Endothelial cell of umbilical vein (primary cell): Measurements from ENCODE around the gene CSNK1A1. TPM values are rescaled to one million over a fixed set of nuclear protein-coding genes. Genes with fewer than 3 reads are reported as not detected.

Experiments
- BruUV-seq: library from RNA; stranded (reverse); fragments of 400-500 nt; replicated peaks from 2 replicates; lab custom pipeline; 2021; lab: Mats Ljungman, UMichigan
- CTCF ChIA-PET: fragments of 300-600, 350-600 bp; sonication (Branson Sonifier 250); formaldehyde crosslinking; loops from one replicate; lab custom pipeline; 2021; ENCODE audit warnings: antibody characterized with exemption, inconsistent platforms; lab: Charles Lee
- POLR2A ChIA-PET: fragments of 300-600, 350-600 bp; sonication (Branson Sonifier 250); formaldehyde crosslinking; loops from one replicate; lab custom pipeline; 2021; ENCODE audit warnings: antibody characterized with exemption, inconsistent platforms; lab: Charles Lee
- DNase-seq: peaks from one replicate; pipeline ENCODE4 v3.0.0-alpha.2; 2011; ENCODE audit warnings: low read depth, low spot score
- FAIRE-seq: peaks from 2 replicates; lab custom pipeline; 2011; peaks lifted over from hg19 to GRCh38; lab: Jason Lieb, UNC
- H2AFZ ChIP-seq: 2 replicates; pipeline ENCODE4 v1.6.0; 2012; ENCODE audit warnings: low read depth, low read length, control low read depth, inconsistent platforms
- H3K27ac ChIP-seq: 2 replicates; pipeline ENCODE4 v1.5.1; 2011; ENCODE audit warnings: low read depth, mild to moderate bottlenecking, control low read depth, low read length, moderate library complexity; ENCODE audit not compliant: insufficient read depth
- H3K27me3 ChIP-seq, 2 experiments: 2 replicates each; pipeline versions ENCODE4 v1.6.0 to v1.6.1; 2011; ENCODE audit warnings: low read length in 2 of 2, mixed read lengths in 1 of 2; ENCODE audit not compliant: control insufficient read depth in 2 of 2, insufficient read depth in 2 of 2
- H3K36me3 ChIP-seq, 2 experiments: 2 replicates in 1 of 2; 3 replicates in 1 of 2; pipeline ENCODE4 v1.5.1; 2011; ENCODE audit warnings: low read length in 2 of 2, mild to moderate bottlenecking in 1 of 2, moderate library complexity in 1 of 2; ENCODE audit not compliant: control insufficient read depth in 2 of 2, insufficient read depth in 2 of 2; ENCODE audit errors: extremely low read depth in 1 of 2
- H3K4me1 ChIP-seq: 3 replicates; pipeline ENCODE4 v1.5.1; 2011; ENCODE audit warnings: mild to moderate bottlenecking, low read length; ENCODE audit not compliant: control insufficient read depth, insufficient read depth; ENCODE audit errors: extremely low read depth
- H3K4me2 ChIP-seq: 2 replicates; pipeline ENCODE4 v1.6.1; 2011; ENCODE audit warnings: low read length, control low read depth, mixed read lengths; ENCODE audit not compliant: insufficient read depth
- H3K4me3 ChIP-seq, 3 experiments: fragments of 200-600 bp in 1 of 3; sonication (generic), shearing (Covaris generic) in 1 of 3; replicated peaks in 1 of 3; 2 replicates each; pipeline ENCODE4 v1.5.1; 2011 to 2016; ENCODE audit warnings: control low read depth in 3 of 3, low read length in 3 of 3, mild to moderate bottlenecking in 2 of 3, inconsistent platforms in 1 of 3, low read depth in 1 of 3, moderate library complexity in 1 of 3; ENCODE audit not compliant: insufficient read depth in 1 of 3
- H3K79me2 ChIP-seq: 2 replicates; pipeline ENCODE4 v1.6.0; 2012; ENCODE audit warnings: low read length, inconsistent platforms; ENCODE audit not compliant: control insufficient read depth, insufficient read depth
- H3K9ac ChIP-seq: replicated peaks from 2 replicates; pipeline ENCODE3; 2011; ENCODE audit warnings: low read length, control low read depth; ENCODE audit not compliant: insufficient read depth; ENCODE audit errors: extremely low read depth
- H3K9me1 ChIP-seq: replicated peaks from 3 replicates; pipeline ENCODE4 v1.6.0; 2011; ENCODE audit warnings: mild to moderate bottlenecking, low read length; ENCODE audit not compliant: control insufficient read depth, insufficient read depth; ENCODE audit errors: extremely low read depth
- H3K9me3 ChIP-seq: replicated peaks from 2 replicates; pipeline ENCODE4 v1.5.1; 2012; ENCODE audit warnings: low read length, inconsistent platforms; ENCODE audit not compliant: control insufficient read depth, insufficient read depth
- H4K20me1 ChIP-seq: replicated peaks from 2 replicates; pipeline ENCODE3; 2011; ENCODE audit warnings: mild to moderate bottlenecking, low read length; ENCODE audit not compliant: control insufficient read depth, insufficient read depth; ENCODE audit errors: extremely low read depth
- EZH2 ChIP-seq: IDR thresholded peaks from 2 replicates; pipeline ENCODE4 v1.6.1; 2012; ENCODE audit warnings: borderline replicate concordance, low read depth, mild to moderate bottlenecking, moderate library complexity, low read length, inconsistent platforms; ENCODE audit not compliant: severe bottlenecking
- FOS ChIP-seq: IDR thresholded peaks from 2 replicates; pipeline ENCODE4 v1.6.1; 2011; ENCODE audit warnings: mild to moderate bottlenecking, low read length, moderate library complexity, borderline replicate concordance; ENCODE audit not compliant: insufficient read depth
- GATA2 ChIP-seq: IDR thresholded peaks from 2 replicates; pipeline ENCODE4 v1.7.0; 2011; ENCODE audit warnings: low read depth, mild to moderate bottlenecking, moderate library complexity, mixed read lengths, low read length; ENCODE audit not compliant: insufficient read length, insufficient read depth
- JUN ChIP-seq: IDR thresholded peaks from 2 replicates; pipeline ENCODE4 v1.6.1; 2011; ENCODE audit warnings: borderline replicate concordance, low read depth; ENCODE audit not compliant: insufficient read length, insufficient read depth
- MYC ChIP-seq: IDR thresholded peaks from one replicate; pipeline ENCODE4 v1.6.1; 2011; ENCODE audit warnings: mild to moderate bottlenecking, low read depth, low read length
- POLR2A ChIP-seq: IDR thresholded peaks from 2 replicates; pipeline ENCODE4 v1.6.1; 2012; ENCODE audit warnings: low read depth, mild to moderate bottlenecking, control low read depth, low read length
- POLR2AphosphoS5 ChIP-seq: IDR thresholded peaks from 2 replicates; pipeline ENCODE4 v1.6.1; 2012; ENCODE audit warnings: low read depth, mild to moderate bottlenecking, control low read depth, low read length, moderate library complexity; ENCODE audit not compliant: insufficient read depth
- dilution Hi-C: fragments of 300-500 bp; cut with MboI; formaldehyde crosslinking; loops from one replicate; pipeline ENCODE4 v1.15.0; 2019; ENCODE audit warnings: low sequenced_read_pairs; ENCODE audit not compliant: extremely low pct_ligation_motif_present
- intact Hi-C: fragments of 100-400 bp; cut with micrococcal nuclease; formaldehyde crosslinking; loops from one replicate; pipeline ENCODE4 v1.10.0; 2022
- polyA plus RNA-seq, 4 experiments: library from polyadenylated mRNA; depleted of rRNA in 3 of 4; stranded (reverse) in 3 of 4; unstranded in 1 of 4; fragments of >200 nt; gene quantifications; 2 replicates each; pipeline versions ENCODE4 v1.2.1 to v1.2.3, GENCODE V29; 2011 to 2012; ENCODE audit warnings: missing spikeins in 1 of 4
- total RNA-seq: library from RNA; stranded (reverse); gene quantifications from 2 replicates; pipeline ENCODE4 v1.2.3, GENCODE V29; 2021
- TF ChIP-seq, protein P1 (sequence below), 2 donors: IDR thresholded peaks; 1 replicate in 1 of 2; 2 replicates in 1 of 2; pipeline ENCODE4 v1.5.1; 2011; ENCODE audit warnings: low read length in 2 of 2, mild to moderate bottlenecking in 2 of 2, moderate library complexity in 2 of 2, control low read depth in 1 of 2, inconsistent platforms in 1 of 2, low read depth in 1 of 2; ENCODE audit not compliant: insufficient read depth in 1 of 2; ENCODE audit errors: extremely low read depth in 1 of 2
- TF ChIP-seq, protein P2 (sequence below): IDR thresholded peaks from 2 replicates; pipeline ENCODE4 v1.6.1; 2011; ENCODE audit not compliant: insufficient read depth, insufficient read length

Gene CSNK1A1
- total and polyA plus RNA-seq, 2 donors (not counting 3 experiments of a cell fraction or from before 2014, with no cell fraction given) = 74.1 to 253 TPM

DNA sequence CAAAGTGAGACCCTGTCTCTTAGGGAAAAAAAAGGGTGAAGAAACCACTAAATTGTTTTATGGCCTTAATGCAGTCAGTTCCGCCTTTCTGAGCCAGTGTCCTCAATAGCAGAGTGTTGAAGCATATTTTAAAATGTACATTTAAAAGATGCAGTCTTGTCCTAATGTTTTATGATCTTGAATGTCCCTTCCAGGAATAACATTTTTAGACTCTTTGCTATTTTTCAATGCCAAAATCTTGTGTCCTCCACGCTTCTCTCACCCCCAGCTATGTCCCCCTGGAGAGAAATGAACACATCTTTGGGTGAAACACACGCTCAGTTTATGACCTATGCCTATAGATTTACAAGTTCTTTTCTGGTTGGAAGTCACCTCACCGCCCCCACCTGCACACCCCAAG, 69.8 kb downstream of the CSNK1A1 start:
- H3K9me1 ChIP-seq = no peaks in the 10 kb centered on the region
- ChIA-PET POLR2A (no interaction called here), CTCF (interaction anchor here (1.2 kb wide), 1 partner anchor 16 kb away, joined by 3 read pairs; no protein-coding TSS in a partner anchor)
- no peak overlapping the region for H3K27ac ChIP-seq
- H3K27me3 ChIP-seq = no peaks in the 10 kb centered on the region
- no peak overlapping the region for H3K4me3 ChIP-seq
- no peak overlapping the region for H3K4me2 ChIP-seq
- no peaks in the 10 kb centered on the region for H3K79me2 ChIP-seq
- TF ChIP-seq MYC (no peak), POLR2A (no peak), JUN (no peak), POLR2AphosphoS5 (no peak), GATA2 (no peak), FOS (no peak), EZH2 (no peak)
- TF ChIP-seq, protein P1, sequence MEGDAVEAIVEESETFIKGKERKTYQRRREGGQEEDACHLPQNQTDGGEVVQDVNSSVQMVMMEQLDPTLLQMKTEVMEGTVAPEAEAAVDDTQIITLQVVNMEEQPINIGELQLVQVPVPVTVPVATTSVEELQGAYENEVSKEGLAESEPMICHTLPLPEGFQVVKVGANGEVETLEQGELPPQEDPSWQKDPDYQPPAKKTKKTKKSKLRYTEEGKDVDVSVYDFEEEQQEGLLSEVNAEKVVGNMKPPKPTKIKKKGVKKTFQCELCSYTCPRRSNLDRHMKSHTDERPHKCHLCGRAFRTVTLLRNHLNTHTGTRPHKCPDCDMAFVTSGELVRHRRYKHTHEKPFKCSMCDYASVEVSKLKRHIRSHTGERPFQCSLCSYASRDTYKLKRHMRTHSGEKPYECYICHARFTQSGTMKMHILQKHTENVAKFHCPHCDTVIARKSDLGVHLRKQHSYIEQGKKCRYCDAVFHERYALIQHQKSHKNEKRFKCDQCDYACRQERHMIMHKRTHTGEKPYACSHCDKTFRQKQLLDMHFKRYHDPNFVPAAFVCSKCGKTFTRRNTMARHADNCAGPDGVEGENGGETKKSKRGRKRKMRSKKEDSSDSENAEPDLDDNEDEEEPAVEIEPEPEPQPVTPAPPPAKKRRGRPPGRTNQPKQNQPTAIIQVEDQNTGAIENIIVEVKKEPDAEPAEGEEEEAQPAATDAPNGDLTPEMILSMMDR (IDR thresholded peaks at IDR 0.05; ENCODE audit: extremely low read depth in 1 of 2, insufficient read depth in 1 of 2, low read depth in 1 of 2, low read length in 2 of 2) = no peak
- TF ChIP-seq, protein P2, sequence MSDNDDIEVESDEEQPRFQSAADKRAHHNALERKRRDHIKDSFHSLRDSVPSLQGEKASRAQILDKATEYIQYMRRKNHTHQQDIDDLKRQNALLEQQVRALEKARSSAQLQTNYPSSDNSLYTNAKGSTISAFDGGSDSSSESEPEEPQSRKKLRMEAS = no peak
- H3K4me1 ChIP-seq = peaks cover 12% of the 10 kb centered on the region
- no peak for DNase-seq
- no peak overlapping the region for H2AFZ ChIP-seq
- H3K9ac ChIP-seq = no peak overlapping the region
- no peak for FAIRE-seq
- no peaks in the 10 kb centered on the region for H4K20me1 ChIP-seq
- dilution Hi-C loops = no loop called here
- H3K9me3 ChIP-seq = no peaks in the 10 kb centered on the region
- no peaks in the 10 kb centered on the region for H3K36me3 ChIP-seq
- intact Hi-C loops = no loop called here
- no TSS peak for BruUV-seq
